ENCODE results near the gene UBL4A. TPM values are rescaled to one million over a fixed set of nuclear protein-coding genes. Genes with fewer than 3 reads are reported as not detected.
A peak's percentile ranks its signal among the peaks of the same experiment; 100 is the strongest.

Gene UBL4A
- total and polyA plus RNA-seq, 2 donors from 2014 or later, result 26.1 to 35.2 TPM

DNA sequence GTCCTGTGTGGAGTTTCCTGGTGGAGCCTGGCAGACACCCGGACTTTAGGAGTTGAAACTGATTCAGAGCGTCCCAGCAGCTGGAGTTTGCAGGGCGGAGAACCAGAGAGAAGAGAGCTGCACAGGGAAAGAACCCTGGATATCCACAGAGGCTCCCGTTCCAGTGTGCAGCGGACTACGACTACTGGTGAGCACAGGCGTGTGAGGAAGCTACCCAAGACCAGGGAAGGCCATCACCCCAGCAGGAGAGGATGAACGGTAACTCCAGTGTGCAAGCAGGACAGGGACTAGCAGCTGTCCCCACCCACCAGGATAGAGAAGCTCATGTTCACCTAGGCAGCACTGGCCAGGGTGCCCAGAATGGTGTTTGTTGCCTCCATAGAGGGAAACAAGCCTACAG lies 9.6 kb downstream of the UBL4A start:
- Histone ChIP-seq H3K9ac (ENCODE audit: low read length in 3 of 3) (no peak overlapping the region), H3K27ac (ENCODE audit: low read depth in 2 of 2, low read length in 2 of 2) (no peak overlapping the region), H3K27me3 (ENCODE audit: control insufficient read depth, insufficient read depth, low read length) (no peaks in the 10 kb centered on the region), H3K4me3 (ENCODE audit: low read length in 3 of 3) (no peak overlapping the region), H3K9me3 (ENCODE audit: control insufficient read depth in 2 of 3, insufficient read depth in 1 of 3, low read length in 3 of 3) (no peaks in the 10 kb centered on the region), H3K36me3 (ENCODE audit: control insufficient read depth in 2 of 3, insufficient read depth in 3 of 3, low read length in 3 of 3) (no peaks in the 10 kb centered on the region), H3K4me1 (ENCODE audit: control insufficient read depth in 2 of 3, insufficient read depth in 2 of 3, low read depth in 1 of 3, low read length in 3 of 3) (peaks cover 0 to 4% (median 0%) of the 10 kb centered on the region in 3 donors)
- FAIRE-seq (no peak), DNase-seq (peak in 1 of 5 donors; percentile 54)
- TF ChIP-seq, protein P1, sequence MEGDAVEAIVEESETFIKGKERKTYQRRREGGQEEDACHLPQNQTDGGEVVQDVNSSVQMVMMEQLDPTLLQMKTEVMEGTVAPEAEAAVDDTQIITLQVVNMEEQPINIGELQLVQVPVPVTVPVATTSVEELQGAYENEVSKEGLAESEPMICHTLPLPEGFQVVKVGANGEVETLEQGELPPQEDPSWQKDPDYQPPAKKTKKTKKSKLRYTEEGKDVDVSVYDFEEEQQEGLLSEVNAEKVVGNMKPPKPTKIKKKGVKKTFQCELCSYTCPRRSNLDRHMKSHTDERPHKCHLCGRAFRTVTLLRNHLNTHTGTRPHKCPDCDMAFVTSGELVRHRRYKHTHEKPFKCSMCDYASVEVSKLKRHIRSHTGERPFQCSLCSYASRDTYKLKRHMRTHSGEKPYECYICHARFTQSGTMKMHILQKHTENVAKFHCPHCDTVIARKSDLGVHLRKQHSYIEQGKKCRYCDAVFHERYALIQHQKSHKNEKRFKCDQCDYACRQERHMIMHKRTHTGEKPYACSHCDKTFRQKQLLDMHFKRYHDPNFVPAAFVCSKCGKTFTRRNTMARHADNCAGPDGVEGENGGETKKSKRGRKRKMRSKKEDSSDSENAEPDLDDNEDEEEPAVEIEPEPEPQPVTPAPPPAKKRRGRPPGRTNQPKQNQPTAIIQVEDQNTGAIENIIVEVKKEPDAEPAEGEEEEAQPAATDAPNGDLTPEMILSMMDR (IDR thresholded peaks at IDR 0.05; ENCODE audit: borderline replicate concordance, extremely low read depth, insufficient read depth), result no peak
- intact Hi-C loops (cut with DNase I), result no loop called here

DNA sequence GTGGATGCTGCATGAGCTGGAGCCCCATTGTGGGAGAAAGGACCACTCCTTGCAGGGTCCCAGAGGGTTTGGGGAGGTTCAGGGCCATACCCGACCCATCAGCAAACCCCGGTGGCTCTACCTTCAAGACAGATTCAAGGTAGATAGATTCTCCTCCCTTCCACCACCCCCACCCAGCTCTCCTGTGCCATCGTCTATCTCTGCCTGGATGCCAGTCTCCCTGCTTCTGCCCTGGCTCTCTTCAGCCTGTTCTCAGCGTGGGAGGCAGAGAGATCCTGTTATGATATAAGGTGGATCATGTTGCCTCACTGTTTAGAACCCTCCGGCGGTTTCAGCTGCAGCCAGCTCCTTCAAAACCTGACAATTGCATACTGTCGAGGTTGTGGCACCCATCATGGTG lies 12.7 kb downstream of the UBL4A start:
- H3K27me3 ChIP-seq (ENCODE audit: control insufficient read depth, insufficient read depth, low read length), result no peaks in the 10 kb centered on the region
- TF ChIP-seq, protein P1 (IDR thresholded peaks at IDR 0.05; ENCODE audit: borderline replicate concordance, extremely low read depth, insufficient read depth), result no peak

DNA sequence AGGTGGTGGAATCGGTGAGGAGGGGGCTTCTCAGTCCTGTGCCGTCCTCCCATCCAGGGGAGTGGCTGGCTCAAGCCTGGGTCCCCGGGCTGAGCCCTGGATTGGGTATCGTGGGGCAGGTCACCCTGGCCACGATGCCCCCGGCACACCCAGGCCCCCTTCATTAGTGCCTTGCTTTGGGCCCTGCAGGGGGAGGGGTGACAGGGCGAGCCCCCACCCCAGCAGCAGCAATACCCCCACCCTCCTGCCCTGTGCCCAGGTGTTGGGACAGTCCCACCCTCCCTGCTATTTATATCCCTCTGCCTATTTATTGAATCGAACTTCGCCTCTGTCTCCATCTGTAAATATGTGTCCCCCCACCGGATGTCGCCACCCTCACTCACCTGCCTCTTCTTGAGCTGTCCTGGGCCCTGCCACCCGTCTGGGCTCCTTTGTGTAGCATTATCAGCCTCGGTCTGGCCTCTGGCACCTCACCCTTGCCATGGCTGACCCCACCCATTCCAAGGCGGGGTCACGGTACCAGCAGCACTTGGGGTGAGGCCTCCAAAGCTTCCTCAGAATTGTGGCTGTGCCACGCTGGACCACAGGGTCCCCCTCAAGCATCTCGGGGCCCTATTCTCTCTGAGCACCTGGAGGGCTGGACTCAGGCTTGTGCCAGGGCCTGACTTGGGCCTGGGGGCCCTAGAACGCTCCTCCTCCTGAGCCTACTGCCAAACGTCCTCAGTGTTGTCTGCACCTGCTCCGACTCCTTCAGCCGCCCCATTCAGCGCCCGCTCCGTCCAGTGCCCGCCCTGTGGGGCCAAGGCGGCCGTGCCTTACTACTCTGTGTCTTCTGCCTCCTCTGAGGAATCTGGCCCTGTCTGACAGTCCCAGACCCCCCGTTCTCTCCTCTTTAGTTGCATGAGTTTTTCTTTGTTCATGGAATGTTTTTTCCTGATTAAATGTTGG lies 13.5 kb downstream of the UBL4A start:
- Histone ChIP-seq H3K36me3 (ENCODE audit: control insufficient read depth in 2 of 3, insufficient read depth in 3 of 3, low read length in 3 of 3) (no peaks in the 10 kb centered on the region), H3K4me3 (ENCODE audit: low read length in 3 of 3) (no peak overlapping the region), H3K9ac (ENCODE audit: low read length in 3 of 3) (no peak overlapping the region), H3K27ac (ENCODE audit: low read depth in 2 of 2, low read length in 2 of 2) (no peak overlapping the region), H3K4me1 (ENCODE audit: control insufficient read depth in 2 of 3, insufficient read depth in 2 of 3, low read depth in 1 of 3, low read length in 3 of 3) (peaks cover 0 to under 1% (median 0%) of the 10 kb centered on the region in 3 donors), H3K27me3 (ENCODE audit: control insufficient read depth, insufficient read depth, low read length) (no peaks in the 10 kb centered on the region), H3K9me3 (ENCODE audit: control insufficient read depth in 2 of 3, insufficient read depth in 1 of 3, low read length in 3 of 3) (no peaks in the 10 kb centered on the region)
- FAIRE-seq (no peak), DNase-seq (peak in 1 of 5 donors; percentile 59)
- TF ChIP-seq, protein P1 (IDR thresholded peaks at IDR 0.05; ENCODE audit: borderline replicate concordance, extremely low read depth, insufficient read depth), result no peak
- intact Hi-C loops (cut with DNase I), result no loop called here

More for the DNA sequence above, 12.7 kb downstream of the UBL4A start:
- Histone ChIP-seq H3K9ac (ENCODE audit: low read length in 3 of 3) (no peak overlapping the region), H3K27ac (ENCODE audit: low read depth in 2 of 2, low read length in 2 of 2) (no peak overlapping the region), H3K4me1 (ENCODE audit: control insufficient read depth in 2 of 3, insufficient read depth in 2 of 3, low read depth in 1 of 3, low read length in 3 of 3) (peaks cover 0 to 4% (median 0%) of the 10 kb centered on the region in 3 donors), H3K9me3 (ENCODE audit: control insufficient read depth in 2 of 3, insufficient read depth in 1 of 3, low read length in 3 of 3) (no peaks in the 10 kb centered on the region), H3K4me3 (ENCODE audit: low read length in 3 of 3) (no peak overlapping the region), H3K36me3 (ENCODE audit: control insufficient read depth in 2 of 3, insufficient read depth in 3 of 3, low read length in 3 of 3) (no peaks in the 10 kb centered on the region)
- intact Hi-C loops (cut with DNase I), result no loop called here
- FAIRE-seq (no peak), DNase-seq (peak in 1 of 5 donors; percentile 16)
